HS-5 (cell line): ENCODE results near the gene LARGE2.

ENCODE experiments used
- DNase-seq: peaks from one replicate; pipeline ENCODE4 v3.0.0-alpha.2; 2012; ENCODE audit warnings: low read depth

The LARGE2 gene

GRCh38 chr11:45922425-45923082 is at the start of gene LARGE2:
Gene LARGE2, plus strand, starts transcription at chr11:45922656. Its CDS starts 227 bp downstream, at chr11:45922883.
- DNase-seq: no peak

GRCh38 chr11:45876401-45876800 is 46.1 kb upstream of the LARGE2 start:
- DNase-seq: no peak

GRCh38 chr11:45877221-45877620 is 45.2 kb upstream of the LARGE2 start:
- no peak for DNase-seq

GRCh38 chr11:45877845-45878244 is 44.6 kb upstream of the LARGE2 start:
- no peak for DNase-seq

- no peak for DNase-seq
Measured at GRCh38 chr11:45879803-45880686, 42.4 kb upstream of the LARGE2 start.

- no peak for DNase-seq
Measured at GRCh38 chr11:45880772-45881570, 41.5 kb upstream of the LARGE2 start.

GRCh38 chr11:45881708-45882368 is 40.6 kb upstream of the LARGE2 start:
- DNase-seq: no peak

- no peak for DNase-seq
Measured at GRCh38 chr11:45884596-45885185, 37.8 kb upstream of the LARGE2 start.

- no peak for DNase-seq
Measured at GRCh38 chr11:45885274-45885920, 37.1 kb upstream of the LARGE2 start, which contains the start of gene MAPK8IP1. Gene MAPK8IP1, plus strand, starts transcription at chr11:45885651. Its CDS starts 170 bp downstream, at chr11:45885821.

GRCh38 chr11:45885921-45886721 is 36.3 kb upstream of the LARGE2 start:
- DNase-seq: no peak

GRCh38 chr11:45886816-45887520 is 35.5 kb upstream of the LARGE2 start:
- no peak for DNase-seq

- no peak for DNase-seq
Measured at GRCh38 chr11:45887587-45887986, 34.9 kb upstream of the LARGE2 start.

- DNase-seq: no peak
Measured at GRCh38 chr11:45889555-45889954, 32.9 kb upstream of the LARGE2 start.

- no peak for DNase-seq
Measured at GRCh38 chr11:45889966-45890365, 32.5 kb upstream of the LARGE2 start.

GRCh38 chr11:45890886-45891550 is 31.4 kb upstream of the LARGE2 start:
- DNase-seq: no peak

- no peak for DNase-seq
Measured at GRCh38 chr11:45892856-45893255, 29.6 kb upstream of the LARGE2 start.

- no peak for DNase-seq
Measured at GRCh38 chr11:45894555-45895247, 27.8 kb upstream of the LARGE2 start.

- DNase-seq: no peak
Measured at GRCh38 chr11:45895553-45896259, 26.8 kb upstream of the LARGE2 start.
